ENCODE measurements around the gene PPP3R1.

DNA sequence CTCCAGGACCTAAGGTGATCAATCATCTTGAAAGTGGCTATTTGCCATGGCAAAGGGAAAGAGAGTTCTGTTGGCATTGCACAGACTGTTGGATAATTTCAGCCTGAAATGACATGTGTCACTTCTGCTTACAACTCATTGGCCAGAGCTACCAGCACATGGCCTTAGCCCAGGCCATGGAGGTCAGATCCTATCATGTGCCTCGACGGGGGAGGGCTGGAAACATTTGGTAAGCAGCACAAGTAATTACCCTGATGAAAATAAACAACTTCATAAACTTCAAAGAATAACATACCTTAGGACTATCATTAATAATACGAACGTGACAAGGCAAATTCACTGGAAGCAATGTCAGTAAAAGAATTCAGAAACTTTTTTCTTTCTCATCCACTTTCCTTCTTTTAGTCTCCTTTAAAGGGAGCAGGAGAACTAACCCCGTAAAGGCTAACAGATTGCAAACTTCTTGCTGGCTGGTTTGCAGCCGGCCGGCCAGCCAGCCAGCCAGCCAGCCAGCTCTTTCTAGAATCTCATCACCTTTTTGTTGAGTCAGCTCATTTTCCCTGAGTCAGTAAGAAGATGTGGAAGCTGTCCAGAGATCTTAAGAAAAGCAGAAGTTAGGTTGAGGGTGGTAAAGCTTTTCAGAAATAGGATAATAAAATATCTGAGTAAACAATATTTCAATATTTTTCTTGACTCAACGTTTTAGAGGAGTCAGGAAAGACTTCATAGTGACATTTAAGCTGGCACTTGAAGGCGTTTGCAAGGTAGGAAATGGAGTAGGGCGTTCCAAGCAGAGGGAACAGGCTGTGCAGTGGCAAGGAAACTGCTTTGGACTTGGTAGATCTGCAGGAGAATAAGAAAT lies 35.5 kb upstream of the PPP3R1 start:
- no peak for TF ChIP-seq GATA2 (IDR thresholded peaks at IDR 0.05; ENCODE audit: insufficient read depth, insufficient read length, low read depth, low read length)
- TF ChIP-seq POLR2A (IDR thresholded peaks at IDR 0.05; ENCODE audit: low read depth, low read length): no peak
- TF ChIP-seq, protein P1, sequence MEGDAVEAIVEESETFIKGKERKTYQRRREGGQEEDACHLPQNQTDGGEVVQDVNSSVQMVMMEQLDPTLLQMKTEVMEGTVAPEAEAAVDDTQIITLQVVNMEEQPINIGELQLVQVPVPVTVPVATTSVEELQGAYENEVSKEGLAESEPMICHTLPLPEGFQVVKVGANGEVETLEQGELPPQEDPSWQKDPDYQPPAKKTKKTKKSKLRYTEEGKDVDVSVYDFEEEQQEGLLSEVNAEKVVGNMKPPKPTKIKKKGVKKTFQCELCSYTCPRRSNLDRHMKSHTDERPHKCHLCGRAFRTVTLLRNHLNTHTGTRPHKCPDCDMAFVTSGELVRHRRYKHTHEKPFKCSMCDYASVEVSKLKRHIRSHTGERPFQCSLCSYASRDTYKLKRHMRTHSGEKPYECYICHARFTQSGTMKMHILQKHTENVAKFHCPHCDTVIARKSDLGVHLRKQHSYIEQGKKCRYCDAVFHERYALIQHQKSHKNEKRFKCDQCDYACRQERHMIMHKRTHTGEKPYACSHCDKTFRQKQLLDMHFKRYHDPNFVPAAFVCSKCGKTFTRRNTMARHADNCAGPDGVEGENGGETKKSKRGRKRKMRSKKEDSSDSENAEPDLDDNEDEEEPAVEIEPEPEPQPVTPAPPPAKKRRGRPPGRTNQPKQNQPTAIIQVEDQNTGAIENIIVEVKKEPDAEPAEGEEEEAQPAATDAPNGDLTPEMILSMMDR (IDR thresholded peaks at IDR 0.05; ENCODE audit: extremely low read depth in 1 of 2, insufficient read depth in 1 of 2, low read depth in 1 of 2, low read length in 2 of 2): no peak
- TF ChIP-seq POLR2AphosphoS5 (IDR thresholded peaks at IDR 0.05; ENCODE audit: insufficient read depth, low read depth, low read length): no peak
- no peak for TF ChIP-seq EZH2 (IDR thresholded peaks at IDR 0.05; ENCODE audit: borderline replicate concordance, low read depth, low read length, severe bottlenecking)
- no peak for TF ChIP-seq JUN (IDR thresholded peaks at IDR 0.05; ENCODE audit: borderline replicate concordance, insufficient read depth, insufficient read length, low read depth)
- TF ChIP-seq MYC (IDR thresholded peaks at IDR 0.05; ENCODE audit: low read depth, low read length): no peak

Measured in endothelial cell of umbilical vein (primary cell).